Measurements from ENCODE around the gene CDA. TPM values are rescaled to one million over a fixed set of nuclear protein-coding genes. Genes with fewer than 3 reads are reported as not detected.

CDA gene
- total and polyA plus RNA-seq, 10 of the 15 experiments (the other 5 are each of a cell fraction or from before 2014, with no cell fraction given) = not detected

GRCh38 chr1:20540281-20540680 is 48.6 kb upstream of the CDA start (continued):
- TF ChIP-seq ZNF384 (IDR thresholded peaks at IDR 0.05; ENCODE audit: borderline replicate concordance, low read depth, low read length) = no peak
- TF ChIP-seq BRCA1 (IDR thresholded peaks at IDR 0.05; ENCODE audit: low read depth, low read length) = no peak
- TF ChIP-seq SMARCA5 (IDR thresholded peaks at IDR 0.05) = no peak

GRCh38 chr1:20546637-20547036 is 42.3 kb upstream of the CDA start:
- Histone ChIP-seq H3K4me1 (ENCODE audit: control insufficient read depth, insufficient read depth, low read length) (no peaks in the 10 kb centered on the region), H3K79me2 (ENCODE audit: control insufficient read depth, insufficient read depth, low read length) (no peaks in the 10 kb centered on the region), H3K27me3 (replicated peaks in 1 of 2; ENCODE audit: control insufficient read depth in 2 of 2, insufficient read depth in 2 of 2, low read length in 1 of 2) (no peaks in the 10 kb centered on the region; a peak in 3 of 4 replicates), H3K27ac (ENCODE audit: control insufficient read depth, insufficient read depth) (no peak overlapping the region), H3K9me3 (replicated peaks; ENCODE audit: control insufficient read depth, insufficient read depth, low read length) (no peaks in the 10 kb centered on the region), H2AFZ (ENCODE audit: control insufficient read depth, low read depth, low read length) (no peak overlapping the region), H3K4me2 (ENCODE audit: control insufficient read depth, insufficient read depth) (no peak overlapping the region), H4K20me1 (ENCODE audit: control insufficient read depth, insufficient read depth) (no peaks in the 10 kb centered on the region), H3K9ac (ENCODE audit: control insufficient read depth, insufficient read depth, low read length) (no peak overlapping the region), H3K36me3 (ENCODE audit: control insufficient read depth in 2 of 2, insufficient read depth in 2 of 2, low read length in 1 of 2) (no peaks in the 10 kb centered on the region), H3K4me3 (no peak overlapping the region)
- ChIA-PET CTCF (interaction anchor here (0.6 kb wide), 1 partner anchor 204 kb away, joined by 3 read pairs; no protein-coding TSS in a partner anchor), SMC1A (ENCODE audit: uncharacterized antibody, unreplicated experiment) (no interaction called here), RAD21 (ENCODE audit: unreplicated experiment) (no interaction called here), POLR2A (interaction anchor here (0.6 kb wide), 1 partner anchor 13 kb away, joined by 11 read pairs; no protein-coding TSS in a partner anchor)
- BruUV-seq (replicated peaks) = no TSS peak
- WGBS (ENCODE audit: insufficient coverage, insufficient replicate concordance, low lambda C conversion rate, missing lambda C conversion rate) = 64% methylated on average over 3 of the region's 3 CpGs
- in situ Hi-C loops (cut with MboI) = no loop called here
- ATAC-seq = no peak
- DNase-seq (ENCODE audit: low read depth, low spot score) = no peak
- intact Hi-C loops (cut with micrococcal nuclease; ENCODE audit: unreplicated experiment) = no loop called here
- no peak for FAIRE-seq
- no peak for TF ChIP-seq TCF7 (IDR thresholded peaks at IDR 0.05; ENCODE audit: borderline replicate concordance)
- no peak for TF ChIP-seq MTA2 (IDR thresholded peaks at IDR 0.05; ENCODE audit: low read depth)
- TF ChIP-seq TCF3 (IDR thresholded peaks at IDR 0.05; ENCODE audit: borderline replicate concordance, insufficient read depth, low read depth, low read length) = no peak
- TF ChIP-seq NFIC (IDR thresholded peaks at IDR 0.05; ENCODE audit: low read depth, low read length) = no peak
- TF ChIP-seq ELK1 (IDR thresholded peaks at IDR 0.05; ENCODE audit: low read depth, low read length) = no peak
- TF ChIP-seq BCLAF1 (IDR thresholded peaks at IDR 0.05) = no peak
- TF ChIP-seq POU2F2 (IDR thresholded peaks at IDR 0.05; ENCODE audit: borderline replicate concordance, low read depth, low read length) = no peak
- TF ChIP-seq POLR2AphosphoS5 (IDR thresholded peaks at IDR 0.05; ENCODE audit: low read length) = no peak
- TF ChIP-seq CEBPZ (IDR thresholded peaks at IDR 0.05; ENCODE audit: low read depth, low read length) = no peak
- no peak for TF ChIP-seq CBX3 (IDR thresholded peaks at IDR 0.05; ENCODE audit: borderline replicate concordance, low read depth)
- TF ChIP-seq ZNF384 (IDR thresholded peaks at IDR 0.05; ENCODE audit: borderline replicate concordance, low read depth, low read length) = no peak
- no peak for TF ChIP-seq NKRF (conservative IDR thresholded peaks at IDR 0.05)
